ENCODE measurements around the gene NBEA.

NBEA gene

GRCh38 chr13:35712907-35713761 is 771.1 kb downstream of the NBEA start:
- DNase-seq (ENCODE audit: low spot score) = no peak

GRCh38 chr13:35714121-35714520 is 772.1 kb downstream of the NBEA start:
- peak; percentile 12 for DNase-seq (ENCODE audit: low spot score)

- peak; percentile 16 for DNase-seq (ENCODE audit: low spot score)
Observed at GRCh38 chr13:35714588-35715377, 772.7 kb downstream of the NBEA start.

- DNase-seq (ENCODE audit: low spot score) = no peak
Observed at GRCh38 chr13:35716186-35716585, 774.1 kb downstream of the NBEA start.

GRCh38 chr13:35716729-35717128 is 774.7 kb downstream of the NBEA start:
- DNase-seq (ENCODE audit: low spot score) = no peak

- DNase-seq (ENCODE audit: low spot score) = no peak
Observed at GRCh38 chr13:35718084-35718483, 776.0 kb downstream of the NBEA start.

- DNase-seq (ENCODE audit: low spot score) = no peak
Observed at GRCh38 chr13:35720290-35720689, 778.2 kb downstream of the NBEA start.

- DNase-seq (ENCODE audit: low spot score) = peak; percentile 39
Observed at GRCh38 chr13:35720690-35721554, 778.9 kb downstream of the NBEA start.

Measured in COLO829 (cell line).